ENCODE results near the gene ISCA2. TPM values are rescaled to one million over a fixed set of nuclear protein-coding genes. Genes with fewer than 3 reads are reported as not detected.

ISCA2 gene
- total and polyA plus RNA-seq, 2 experiments from 2014 or later: 44.0 to 171 TPM

GRCh38 chr14:74539503-74539902 lies 45.9 kb downstream of the ISCA2 start (continued):
- TF ChIP-seq NANOG (IDR thresholded peaks at IDR 0.05; ENCODE audit: borderline replicate concordance) (no peak), CTCF (conservative IDR thresholded peaks at IDR 0.05; ENCODE audit: low read depth in 2 of 2) (no peak)

GRCh38 chr14:74541225-74541624 lies 47.7 kb downstream of the ISCA2 start:
- ATAC-seq: no peak
- Histone ChIP-seq H3K27ac (ENCODE audit: low read depth) (no peak overlapping the region), H3K4me3 (no peak overlapping the region), H3K79me2 (replicated peaks; ENCODE audit: insufficient read depth) (no peaks in the 10 kb centered on the region), H4K20me1 (replicated peaks; ENCODE audit: insufficient read depth) (no peaks in the 10 kb centered on the region), H3K4me1 (ENCODE audit: insufficient read depth) (no peaks in the 10 kb centered on the region), H3K27me3 (ENCODE audit: insufficient read depth) (no peaks in the 10 kb centered on the region), H3K36me3 (ENCODE audit: insufficient read depth) (no peaks in the 10 kb centered on the region), H3F3A (replicated peaks; ENCODE audit: low read depth) (no peaks in the 10 kb centered on the region), H2AFZ (no peak overlapping the region), H3K4me2 (no peak overlapping the region), H3K9me2 (ENCODE audit: insufficient read depth) (no peaks in the 10 kb centered on the region)
- no peak for TF ChIP-seq EZH2 (IDR thresholded peaks at IDR 0.05; ENCODE audit: low read depth, unreplicated experiment)
- Mint-ChIP-seq H3K9me3 (no peaks in the 10 kb centered on the region), H3K4me3 (no peak overlapping the region), H3K4me1 (peaks cover under 1% of the 10 kb centered on the region; the same call in 1 of the 3 replicates), H3K27ac (no peak overlapping the region), H3K27me3 (ENCODE audit: insufficient read depth, low read depth, poor library complexity) (peaks cover 3% of the 10 kb centered on the region), H3K36me3 (ENCODE audit: low read depth) (no peaks in the 10 kb centered on the region)
- DNase-seq (ENCODE audit: low spot score): no peak

- ATAC-seq (no peak), DNase-seq (ENCODE audit: low spot score) (no peak)
- Mint-ChIP-seq H3K4me1 (peaks cover 3% of the 10 kb centered on the region; the same call in 2 of the 3 replicates), H3K36me3 (ENCODE audit: low read depth) (no peaks in the 10 kb centered on the region), H3K9me3 (no peaks in the 10 kb centered on the region), H3K4me3 (no peak overlapping the region), H3K27ac (no peak overlapping the region), H3K27me3 (ENCODE audit: insufficient read depth, low read depth, poor library complexity) (peaks cover 3% of the 10 kb centered on the region)
- no peaks in the 10 kb centered on the region for H3K79me2 ChIP-seq (replicated peaks; ENCODE audit: insufficient read depth)
- H3K4me1 ChIP-seq (ENCODE audit: insufficient read depth): no peaks in the 10 kb centered on the region
- no peak overlapping the region for H2AFZ ChIP-seq
- no peak overlapping the region for H3K27ac ChIP-seq (ENCODE audit: low read depth)
- TF ChIP-seq NANOG (IDR thresholded peaks at IDR 0.05; ENCODE audit: borderline replicate concordance): no peak
- no peak for TF ChIP-seq ZNF114 (CRISPR knock-in tag; IDR thresholded peaks at IDR 0.05)
- no peak for TF ChIP-seq EZH2 (IDR thresholded peaks at IDR 0.05; ENCODE audit: low read depth, unreplicated experiment)
- no peaks in the 10 kb centered on the region for H4K20me1 ChIP-seq (replicated peaks; ENCODE audit: insufficient read depth)
- no peak overlapping the region for H3K4me3 ChIP-seq
- H3F3A ChIP-seq (replicated peaks; ENCODE audit: low read depth): no peaks in the 10 kb centered on the region
- no peaks in the 10 kb centered on the region for H3K27me3 ChIP-seq (ENCODE audit: insufficient read depth)
- H3K36me3 ChIP-seq (ENCODE audit: insufficient read depth): no peaks in the 10 kb centered on the region
- no peak overlapping the region for H3K4me2 ChIP-seq
- H3K9me2 ChIP-seq (ENCODE audit: insufficient read depth): no peaks in the 10 kb centered on the region
Observed at GRCh38 chr14:74542056-74542685, 48.6 kb downstream of the ISCA2 start.

- Histone ChIP-seq H3K4me2 (no peak overlapping the region), H3F3A (replicated peaks; ENCODE audit: low read depth) (no peaks in the 10 kb centered on the region), H3K36me3 (ENCODE audit: insufficient read depth) (no peaks in the 10 kb centered on the region), H3K27me3 (ENCODE audit: insufficient read depth) (no peaks in the 10 kb centered on the region), H2AFZ (no peak overlapping the region), H3K79me2 (replicated peaks; ENCODE audit: insufficient read depth) (no peaks in the 10 kb centered on the region), H3K27ac (ENCODE audit: low read depth) (no peak overlapping the region), H3K4me3 (no peak overlapping the region), H4K20me1 (replicated peaks; ENCODE audit: insufficient read depth) (no peaks in the 10 kb centered on the region), H3K9me2 (ENCODE audit: insufficient read depth) (no peaks in the 10 kb centered on the region), H3K4me1 (ENCODE audit: insufficient read depth) (no peaks in the 10 kb centered on the region)
- TF ChIP-seq JUNB (IDR thresholded peaks at IDR 0.05; ENCODE audit: unreplicated experiment) (no peak), ZNF331 (CRISPR knock-in tag; IDR thresholded peaks at IDR 0.05; ENCODE audit: low read depth) (no peak), REST (IDR thresholded peaks at IDR 0.05; ENCODE audit: unreplicated experiment) (no peak), EZH2phosphoT487 (IDR thresholded peaks at IDR 0.05; ENCODE audit: unreplicated experiment) (no peak), NANOG (IDR thresholded peaks at IDR 0.05; ENCODE audit: borderline replicate concordance) (no peak)
- Mint-ChIP-seq H3K9me3 (no peaks in the 10 kb centered on the region), H3K27ac (no peak overlapping the region), H3K27me3 (ENCODE audit: insufficient read depth, low read depth, poor library complexity) (peaks cover 3% of the 10 kb centered on the region), H3K4me1 (peaks cover 3% of the 10 kb centered on the region; the same call in 2 of the 3 replicates), H3K4me3 (no peak overlapping the region), H3K36me3 (ENCODE audit: low read depth) (no peaks in the 10 kb centered on the region)
- no peak for DNase-seq (ENCODE audit: low spot score)
- no peak for ATAC-seq
Observed at GRCh38 chr14:74543771-74544438, 50.3 kb downstream of the ISCA2 start.
